ENCODE data around the gene LY6G5C. TPM values are rescaled to one million over a fixed set of nuclear protein-coding genes. Genes with fewer than 3 reads are reported as not detected.

The LY6G5C gene
- total and polyA plus RNA-seq, 2 of the 13 experiments (the other 11 are each of a cell fraction or from before 2014, with no cell fraction given): 0.33 to 0.55 TPM

DNA sequence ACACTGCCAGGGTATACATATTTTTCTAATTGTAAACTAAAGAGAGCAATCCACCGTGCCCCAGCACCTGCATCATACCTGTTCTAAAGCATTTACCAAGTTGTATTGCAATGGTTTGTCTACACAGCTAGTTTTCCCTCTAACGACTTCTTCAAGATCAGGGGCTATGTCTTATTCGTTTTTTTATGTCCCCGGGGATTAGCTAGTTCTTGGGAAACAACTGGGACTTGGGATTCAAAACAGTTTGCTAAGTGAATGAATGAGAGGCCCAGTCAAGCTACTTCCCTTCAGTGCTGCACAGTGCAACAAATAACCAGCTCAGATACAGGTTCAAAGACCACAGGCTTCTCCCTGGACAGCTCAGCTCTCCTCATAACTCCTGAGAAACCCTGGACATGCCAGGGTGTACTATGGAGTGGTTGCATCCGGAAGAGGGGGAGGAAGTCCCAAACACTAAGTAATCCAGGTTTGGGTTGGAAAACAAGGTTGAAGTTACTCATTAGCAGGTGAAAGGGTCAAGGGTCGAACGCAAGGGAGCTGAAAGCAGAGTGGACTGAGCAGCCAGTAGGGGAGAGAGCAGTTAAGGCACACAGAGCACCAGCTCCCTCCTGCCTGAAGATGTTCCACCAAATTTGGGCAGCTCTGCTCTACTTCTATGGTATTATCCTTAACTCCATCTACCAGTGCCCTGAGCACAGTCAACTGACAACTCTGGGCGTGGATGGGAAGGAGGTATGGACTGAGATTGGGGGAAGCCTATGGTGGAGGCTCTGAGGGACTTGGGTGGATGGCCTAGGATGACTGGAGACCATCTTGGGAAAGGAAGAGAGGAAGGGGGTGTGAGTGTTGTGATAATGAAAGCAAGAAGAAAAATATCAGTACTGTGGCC is 25.3 kb downstream of the LY6G5C start, which contains the start of gene APOM (continued):
- TF ChIP-seq, protein P1, sequence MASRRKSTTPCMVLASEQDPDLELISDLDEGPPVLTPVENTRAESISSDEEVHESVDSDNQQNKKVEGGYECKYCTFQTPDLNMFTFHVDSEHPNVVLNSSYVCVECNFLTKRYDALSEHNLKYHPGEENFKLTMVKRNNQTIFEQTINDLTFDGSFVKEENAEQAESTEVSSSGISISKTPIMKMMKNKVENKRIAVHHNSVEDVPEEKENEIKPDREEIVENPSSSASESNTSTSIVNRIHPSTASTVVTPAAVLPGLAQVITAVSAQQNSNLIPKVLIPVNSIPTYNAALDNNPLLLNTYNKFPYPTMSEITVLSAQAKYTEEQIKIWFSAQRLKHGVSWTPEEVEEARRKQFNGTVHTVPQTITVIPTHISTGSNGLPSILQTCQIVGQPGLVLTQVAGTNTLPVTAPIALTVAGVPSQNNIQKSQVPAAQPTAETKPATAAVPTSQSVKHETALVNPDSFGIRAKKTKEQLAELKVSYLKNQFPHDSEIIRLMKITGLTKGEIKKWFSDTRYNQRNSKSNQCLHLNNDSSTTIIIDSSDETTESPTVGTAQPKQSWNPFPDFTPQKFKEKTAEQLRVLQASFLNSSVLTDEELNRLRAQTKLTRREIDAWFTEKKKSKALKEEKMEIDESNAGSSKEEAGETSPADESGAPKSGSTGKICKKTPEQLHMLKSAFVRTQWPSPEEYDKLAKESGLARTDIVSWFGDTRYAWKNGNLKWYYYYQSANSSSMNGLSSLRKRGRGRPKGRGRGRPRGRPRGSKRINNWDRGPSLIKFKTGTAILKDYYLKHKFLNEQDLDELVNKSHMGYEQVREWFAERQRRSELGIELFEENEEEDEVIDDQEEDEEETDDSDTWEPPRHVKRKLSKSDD (CRISPR knock-in tag; IDR thresholded peaks at IDR 0.05; ENCODE audit: low read depth): no peak; the same call in 1 of the 2 replicates
- TF ChIP-seq ELF4 (CRISPR knock-in tag; IDR thresholded peaks at IDR 0.05; ENCODE audit: borderline replicate concordance): peak; percentile 94
- TF ChIP-seq MXI1 (IDR thresholded peaks at IDR 0.05; ENCODE audit: borderline replicate concordance, low read depth, low read length): peak; percentile 83; the same call in 1 of the 3 replicates
- no peak for TF ChIP-seq SNRNP70 (IDR thresholded peaks at IDR 0.05; ENCODE audit: low read depth, low read length)
- TF ChIP-seq, protein P2, sequence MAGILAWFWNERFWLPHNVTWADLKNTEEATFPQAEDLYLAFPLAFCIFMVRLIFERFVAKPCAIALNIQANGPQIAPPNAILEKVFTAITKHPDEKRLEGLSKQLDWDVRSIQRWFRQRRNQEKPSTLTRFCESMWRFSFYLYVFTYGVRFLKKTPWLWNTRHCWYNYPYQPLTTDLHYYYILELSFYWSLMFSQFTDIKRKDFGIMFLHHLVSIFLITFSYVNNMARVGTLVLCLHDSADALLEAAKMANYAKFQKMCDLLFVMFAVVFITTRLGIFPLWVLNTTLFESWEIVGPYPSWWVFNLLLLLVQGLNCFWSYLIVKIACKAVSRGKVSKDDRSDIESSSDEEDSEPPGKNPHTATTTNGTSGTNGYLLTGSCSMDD (CRISPR knock-in tag; IDR thresholded peaks at IDR 0.05): no peak
- TF ChIP-seq ZNF260 (CRISPR knock-in tag; IDR thresholded peaks at IDR 0.05; ENCODE audit: borderline replicate concordance, low read depth): no peak
- TF ChIP-seq, protein P3, sequence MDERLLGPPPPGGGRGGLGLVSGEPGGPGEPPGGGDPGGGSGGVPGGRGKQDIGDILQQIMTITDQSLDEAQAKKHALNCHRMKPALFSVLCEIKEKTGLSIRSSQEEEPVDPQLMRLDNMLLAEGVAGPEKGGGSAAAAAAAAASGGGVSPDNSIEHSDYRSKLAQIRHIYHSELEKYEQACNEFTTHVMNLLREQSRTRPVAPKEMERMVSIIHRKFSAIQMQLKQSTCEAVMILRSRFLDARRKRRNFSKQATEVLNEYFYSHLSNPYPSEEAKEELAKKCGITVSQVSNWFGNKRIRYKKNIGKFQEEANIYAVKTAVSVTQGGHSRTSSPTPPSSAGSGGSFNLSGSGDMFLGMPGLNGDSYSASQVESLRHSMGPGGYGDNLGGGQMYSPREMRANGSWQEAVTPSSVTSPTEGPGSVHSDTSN (CRISPR knock-in tag; IDR thresholded peaks at IDR 0.05): no peak
- no peak for TF ChIP-seq HNRNPL (IDR thresholded peaks at IDR 0.05; ENCODE audit: low read depth, low read length)
- TF ChIP-seq ATM (IDR thresholded peaks at IDR 0.05; ENCODE audit: borderline replicate concordance): no peak
- TF ChIP-seq ZNF230 (CRISPR knock-in tag; IDR thresholded peaks at IDR 0.05): peak; percentile 68; the same call in 1 of the 2 replicates
- TF ChIP-seq RARG (CRISPR knock-in tag; IDR thresholded peaks at IDR 0.05; ENCODE audit: low read depth): no peak; the same call in 1 of the 2 replicates
- TF ChIP-seq ZNF432 (CRISPR knock-in tag; IDR thresholded peaks at IDR 0.05; ENCODE audit: borderline replicate concordance): no peak
- TF ChIP-seq, protein P4, sequence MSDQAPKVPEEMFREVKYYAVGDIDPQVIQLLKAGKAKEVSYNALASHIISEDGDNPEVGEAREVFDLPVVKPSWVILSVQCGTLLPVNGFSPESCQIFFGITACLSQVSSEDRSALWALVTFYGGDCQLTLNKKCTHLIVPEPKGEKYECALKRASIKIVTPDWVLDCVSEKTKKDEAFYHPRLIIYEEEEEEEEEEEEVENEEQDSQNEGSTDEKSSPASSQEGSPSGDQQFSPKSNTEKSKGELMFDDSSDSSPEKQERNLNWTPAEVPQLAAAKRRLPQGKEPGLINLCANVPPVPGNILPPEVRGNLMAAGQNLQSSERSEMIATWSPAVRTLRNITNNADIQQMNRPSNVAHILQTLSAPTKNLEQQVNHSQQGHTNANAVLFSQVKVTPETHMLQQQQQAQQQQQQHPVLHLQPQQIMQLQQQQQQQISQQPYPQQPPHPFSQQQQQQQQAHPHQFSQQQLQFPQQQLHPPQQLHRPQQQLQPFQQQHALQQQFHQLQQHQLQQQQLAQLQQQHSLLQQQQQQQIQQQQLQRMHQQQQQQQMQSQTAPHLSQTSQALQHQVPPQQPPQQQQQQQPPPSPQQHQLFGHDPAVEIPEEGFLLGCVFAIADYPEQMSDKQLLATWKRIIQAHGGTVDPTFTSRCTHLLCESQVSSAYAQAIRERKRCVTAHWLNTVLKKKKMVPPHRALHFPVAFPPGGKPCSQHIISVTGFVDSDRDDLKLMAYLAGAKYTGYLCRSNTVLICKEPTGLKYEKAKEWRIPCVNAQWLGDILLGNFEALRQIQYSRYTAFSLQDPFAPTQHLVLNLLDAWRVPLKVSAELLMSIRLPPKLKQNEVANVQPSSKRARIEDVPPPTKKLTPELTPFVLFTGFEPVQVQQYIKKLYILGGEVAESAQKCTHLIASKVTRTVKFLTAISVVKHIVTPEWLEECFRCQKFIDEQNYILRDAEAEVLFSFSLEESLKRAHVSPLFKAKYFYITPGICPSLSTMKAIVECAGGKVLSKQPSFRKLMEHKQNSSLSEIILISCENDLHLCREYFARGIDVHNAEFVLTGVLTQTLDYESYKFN (CRISPR knock-in tag; conservative IDR thresholded peaks at IDR 0.05): peak; percentile 100
- TF ChIP-seq NCOR1 (IDR thresholded peaks at IDR 0.05; ENCODE audit: borderline replicate concordance, low read length): peak; percentile 96
- TF ChIP-seq ZSCAN21 (CRISPR knock-in tag; IDR thresholded peaks at IDR 0.05; ENCODE audit: borderline replicate concordance): peak; percentile 88; the same call in 1 of the 2 replicates
- 0 out of 2 replicates have a peak, but pooled peaks have one; percentile 36 for TF ChIP-seq TBX3 (IDR thresholded peaks at IDR 0.05; ENCODE audit: borderline replicate concordance)
